Measurements from ENCODE around the gene PIGL.
"Not testable (repeated sequence)": the region's sequence is repeated elsewhere in the genome, so short reads cannot be mapped to it uniquely, and the experiment has no call there.

PIGL gene

GRCh38 chr17:16215273-16215964 lies 1.6 kb upstream of the PIGL start, which contains the start of gene NCOR1:
TSS of gene NCOR1 (minus strand) at chr17:16215534. CDS start at chr17:16194569, 20,965 bp downstream.
- peak within 1 kb of the TSS; percentile 98 for H3K4me3 ChIP-seq (ENCODE audit: low read length)
- peak; percentile 92 for DNase-seq (ENCODE audit: low read depth, low spot score)

- H3K4me3 ChIP-seq (ENCODE audit: low read length), result peak overlapping the region; percentile 98
- DNase-seq (ENCODE audit: low read depth, low spot score), result peak; percentile 48
These were observed 1.1 kb upstream of the PIGL start for GRCh38 chr17:16215965-16216316.

- DNase-seq (ENCODE audit: low read depth, low spot score), result not testable (repeated sequence)
- peak overlapping the region; percentile 98 for H3K4me3 ChIP-seq (ENCODE audit: low read length)
These were observed 539 bp upstream of the PIGL start for GRCh38 chr17:16216341-16217001.

GRCh38 chr17:16222406-16222805 lies 5.4 kb downstream of the PIGL start:
- no peak for DNase-seq (ENCODE audit: low read depth, low spot score)
- H3K4me3 ChIP-seq (ENCODE audit: low read length), result no peak overlapping the region

GRCh38 chr17:16229912-16230561 lies 13.0 kb downstream of the PIGL start:
- peak; percentile 55 for DNase-seq (ENCODE audit: low read depth, low spot score)
- H3K4me3 ChIP-seq (ENCODE audit: low read length), result not testable (repeated sequence)

- no peak overlapping the region for H3K4me3 ChIP-seq (ENCODE audit: low read length)
- DNase-seq (ENCODE audit: low read depth, low spot score), result no peak
These were observed 15.4 kb downstream of the PIGL start for GRCh38 chr17:16232391-16232790.

GRCh38 chr17:16239931-16240330 lies 22.9 kb downstream of the PIGL start:
- no peak for DNase-seq (ENCODE audit: low read depth, low spot score)

GRCh38 chr17:16241906-16242399 lies 24.9 kb downstream of the PIGL start:
- no peak for DNase-seq (ENCODE audit: low read depth, low spot score)
- no peak overlapping the region for H3K4me3 ChIP-seq (ENCODE audit: low read length)

More at GRCh38 chr17:16239931-16240330, 22.9 kb downstream of the PIGL start:
- no peak overlapping the region for H3K4me3 ChIP-seq (ENCODE audit: low read length)

- H3K4me3 ChIP-seq (ENCODE audit: low read length), result no peak overlapping the region
- no peak for DNase-seq (ENCODE audit: low read depth, low spot score)
These were observed 26.4 kb downstream of the PIGL start for GRCh38 chr17:16243385-16243784.

GRCh38 chr17:16243801-16244567 lies 27.0 kb downstream of the PIGL start:
- no peak for DNase-seq (ENCODE audit: low read depth, low spot score)
- no peak overlapping the region for H3K4me3 ChIP-seq (ENCODE audit: low read length)

GRCh38 chr17:16247586-16247984 lies 30.6 kb downstream of the PIGL start:
- DNase-seq (ENCODE audit: low read depth, low spot score), result no peak
- no peak overlapping the region for H3K4me3 ChIP-seq (ENCODE audit: low read length)

- H3K4me3 ChIP-seq (ENCODE audit: low read length), result no peak overlapping the region
- no peak for DNase-seq (ENCODE audit: low read depth, low spot score)
These were observed 33.6 kb downstream of the PIGL start for GRCh38 chr17:16250635-16251034.

- no peak overlapping the region for H3K4me3 ChIP-seq (ENCODE audit: low read length)
- no peak for DNase-seq (ENCODE audit: low read depth, low spot score)
These were observed 34.0 kb downstream of the PIGL start for GRCh38 chr17:16251043-16251442.

- DNase-seq (ENCODE audit: low read depth, low spot score), result no peak
- H3K4me3 ChIP-seq (ENCODE audit: low read length), result no peak overlapping the region
These were observed 34.5 kb downstream of the PIGL start for GRCh38 chr17:16251556-16251955.

GRCh38 chr17:16254773-16255400 lies 37.9 kb downstream of the PIGL start:
- DNase-seq (ENCODE audit: low read depth, low spot score), result no peak
- H3K4me3 ChIP-seq (ENCODE audit: low read length), result no peak overlapping the region

- DNase-seq (ENCODE audit: low read depth, low spot score), result no peak
These were observed 38.5 kb downstream of the PIGL start for GRCh38 chr17:16255481-16255921.

GRCh38 chr17:16258901-16259300 lies 41.9 kb downstream of the PIGL start:
- no peak for DNase-seq (ENCODE audit: low read depth, low spot score)
- H3K4me3 ChIP-seq (ENCODE audit: low read length), result no peak overlapping the region

More at GRCh38 chr17:16255481-16255921, 38.5 kb downstream of the PIGL start:
- H3K4me3 ChIP-seq (ENCODE audit: low read length), result no peak overlapping the region

GRCh38 chr17:16259926-16260325 lies 42.9 kb downstream of the PIGL start:
- no peak for DNase-seq (ENCODE audit: low read depth, low spot score)
- no peak overlapping the region for H3K4me3 ChIP-seq (ENCODE audit: low read length)

GRCh38 chr17:16261049-16261448 lies 44.0 kb downstream of the PIGL start:
- DNase-seq (ENCODE audit: low read depth, low spot score), result no peak
- H3K4me3 ChIP-seq (ENCODE audit: low read length), result no peak overlapping the region
